ENCODE results near the gene VPS13D. TPM values are rescaled to one million over a fixed set of nuclear protein-coding genes. Genes with fewer than 3 reads are reported as not detected.

The VPS13D gene
- total RNA-seq, 1 donor from 2014 or later = 28.3 TPM

GRCh38 chr1:12503709-12504108 is 273.9 kb downstream of the VPS13D start:
- Histone ChIP-seq H3K9me3 (no peaks in the 10 kb centered on the region), H3K36me3 (peaks cover 26 to 27% of the 10 kb centered on the region in 2 donors), H3K27me3 (no peaks in the 10 kb centered on the region), H3K4me3 (no peak overlapping the region), H3K27ac (peak overlapping the region in 1 of 2 donors; percentile 64), H3K4me1 (peaks cover 0 to 10% of the 10 kb centered on the region in 2 donors)
- no peak for TF ChIP-seq CTCF (IDR thresholded peaks at IDR 0.05)
- intact Hi-C loops (cut with DNase I) = no loop called here
- DNase-seq (ENCODE audit: low spot score in 2 of 2) = no peak

GRCh38 chr1:12504601-12505000 is 274.8 kb downstream of the VPS13D start:
- intact Hi-C loops (cut with DNase I) = no loop called here

GRCh38 chr1:12505231-12505630 is 275.4 kb downstream of the VPS13D start:
- intact Hi-C loops (cut with DNase I) = no loop called here
- no peak for TF ChIP-seq CTCF (IDR thresholded peaks at IDR 0.05)
- DNase-seq (ENCODE audit: low spot score in 2 of 2) = no peak
- Histone ChIP-seq H3K27ac (peak overlapping the region in 1 of 2 donors; percentile 64), H3K4me1 (peaks cover 0 to 7% of the 10 kb centered on the region in 2 donors), H3K9me3 (no peaks in the 10 kb centered on the region), H3K27me3 (no peaks in the 10 kb centered on the region), H3K36me3 (peaks cover 25 to 31% of the 10 kb centered on the region in 2 donors), H3K4me3 (no peak overlapping the region)

More at GRCh38 chr1:12504601-12505000, 274.8 kb downstream of the VPS13D start:
- Histone ChIP-seq H3K4me3 (no peak overlapping the region), H3K27ac (peak overlapping the region; percentile 57 to 64), H3K27me3 (no peaks in the 10 kb centered on the region), H3K9me3 (no peaks in the 10 kb centered on the region), H3K4me1 (peaks cover 0 to 9% of the 10 kb centered on the region in 2 donors), H3K36me3 (peaks cover 27 to 31% of the 10 kb centered on the region in 2 donors)
- TF ChIP-seq CTCF (IDR thresholded peaks at IDR 0.05) = no peak
- no peak for DNase-seq (ENCODE audit: low spot score in 2 of 2)

GRCh38 chr1:12505639-12506280 is 275.9 kb downstream of the VPS13D start:
- TF ChIP-seq CTCF (IDR thresholded peaks at IDR 0.05) = no peak
- no peaks in the 10 kb centered on the region for H3K9me3 ChIP-seq
- DNase-seq (ENCODE audit: low spot score in 2 of 2) = no peak
- no peak overlapping the region for H3K27ac ChIP-seq
- peaks cover 0 to 7% of the 10 kb centered on the region in 2 donors for H3K4me1 ChIP-seq
- H3K27me3 ChIP-seq = no peaks in the 10 kb centered on the region
- peaks cover 25 to 31% of the 10 kb centered on the region in 2 donors for H3K36me3 ChIP-seq
- intact Hi-C loops (cut with DNase I) = no loop called here
- no peak overlapping the region for H3K4me3 ChIP-seq

- no peak for TF ChIP-seq CTCF (IDR thresholded peaks at IDR 0.05)
- Histone ChIP-seq H3K27ac (no peak overlapping the region), H3K4me1 (peaks cover 6 to 14% of the 10 kb centered on the region in 2 donors), H3K36me3 (peaks cover 25 to 31% of the 10 kb centered on the region in 2 donors), H3K9me3 (no peaks in the 10 kb centered on the region), H3K4me3 (no peak overlapping the region), H3K27me3 (no peaks in the 10 kb centered on the region)
- intact Hi-C loops (cut with DNase I) = no loop called here
- DNase-seq (ENCODE audit: low spot score in 2 of 2) = no peak
Observed at GRCh38 chr1:12506281-12507280, 276.8 kb downstream of the VPS13D start.
